IPS DF 4.7 (cell line): ENCODE results near the gene ENTPD2.

Source experiments
- DNase-seq: peaks from one replicate; pipeline ENCODE4 v3.0.0-alpha.2; 2013; ENCODE audit warnings: low spot score; ENCODE audit errors: extremely low read depth

ENTPD2 gene

DNA sequence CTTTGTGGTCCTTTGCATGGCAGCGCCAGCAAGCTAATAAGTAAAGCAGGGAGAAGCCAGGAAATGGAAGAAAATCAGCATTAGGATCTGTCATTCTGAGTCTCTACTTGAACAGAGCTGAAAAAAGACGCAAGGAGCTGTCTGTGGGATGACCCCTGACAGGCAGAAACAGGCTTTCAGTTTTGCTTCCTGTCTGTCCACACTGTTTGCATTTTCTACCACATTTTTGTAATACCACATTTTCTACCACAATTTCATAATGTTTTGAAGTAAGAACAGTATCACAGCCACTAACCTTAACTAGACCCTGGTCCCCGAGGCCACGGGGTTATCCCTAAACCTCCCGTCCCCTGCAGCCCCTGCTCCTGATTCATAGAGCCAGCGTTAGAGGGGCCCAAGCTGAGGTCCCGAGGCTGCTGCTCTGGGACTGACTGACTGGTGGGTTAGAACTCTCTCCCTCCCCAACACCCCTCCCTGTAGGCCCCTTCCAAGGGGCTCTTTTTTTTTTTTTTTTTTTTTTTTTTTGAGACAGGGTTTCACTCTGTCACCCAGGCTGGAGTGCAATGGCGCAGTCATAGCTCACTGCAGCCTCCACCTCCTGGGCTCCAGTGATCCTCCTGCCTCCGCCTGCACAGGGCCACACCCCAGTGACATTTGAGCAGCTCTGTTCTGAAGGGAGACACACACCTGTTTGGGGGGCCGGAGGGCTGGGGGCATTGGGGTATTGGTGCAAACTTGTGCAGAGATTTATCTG is 53.5 kb downstream of the ENTPD2 start:
- DNase-seq, result no peak
